GM21619 (cell line): ENCODE data around the gene TTC21B.
A peak's percentile ranks its signal among the peaks of the same experiment; 100 is the strongest.
"Not testable (repeated sequence)": the region's sequence is repeated elsewhere in the genome, so short reads cannot be mapped to it uniquely, and the experiment has no call there.

Experiments
- ATAC-seq: cut with Tn5 transposase; IDR thresholded peaks from one replicate; pipeline ENCODE4 v1.9.1; 2021; ENCODE audit not compliant: unreplicated experiment

Gene TTC21B

GRCh38 chr2:165889158-165889557 lies 64.4 kb downstream of the TTC21B start:
- ATAC-seq, result no peak

GRCh38 chr2:165888171-165888570 lies 65.4 kb downstream of the TTC21B start:
- no peak for ATAC-seq

GRCh38 chr2:165886487-165887146 lies 67.0 kb downstream of the TTC21B start:
- no peak for ATAC-seq

GRCh38 chr2:165877565-165878550 lies 75.7 kb downstream of the TTC21B start:
- peak; percentile 56 for ATAC-seq

GRCh38 chr2:165876712-165877111 lies 76.9 kb downstream of the TTC21B start:
- no peak for ATAC-seq

GRCh38 chr2:165876269-165876668 lies 77.3 kb downstream of the TTC21B start:
- no peak for ATAC-seq

- ATAC-seq, result peak; percentile 93
Observed at GRCh38 chr2:165874445-165875039, 79.0 kb downstream of the TTC21B start.

GRCh38 chr2:165872101-165872791 lies 81.3 kb downstream of the TTC21B start:
- ATAC-seq, result no peak

GRCh38 chr2:165871025-165871424 lies 82.6 kb downstream of the TTC21B start:
- no peak for ATAC-seq

- no peak for ATAC-seq
Observed at GRCh38 chr2:165870346-165870745, 83.2 kb downstream of the TTC21B start.

GRCh38 chr2:165868211-165868610 lies 85.4 kb downstream of the TTC21B start:
- ATAC-seq, result no peak

- ATAC-seq, result no peak
Observed at GRCh38 chr2:165864296-165864695, 89.3 kb downstream of the TTC21B start.

GRCh38 chr2:165863810-165864261 lies 89.7 kb downstream of the TTC21B start:
- ATAC-seq, result peak; percentile 77

- ATAC-seq, result not testable (repeated sequence)
Observed at GRCh38 chr2:165861083-165861482, 92.5 kb downstream of the TTC21B start.

GRCh38 chr2:165859723-165860122 lies 93.9 kb downstream of the TTC21B start:
- ATAC-seq, result not testable (repeated sequence)

- no peak for ATAC-seq
Observed at GRCh38 chr2:165857876-165858275, 95.7 kb downstream of the TTC21B start.

- ATAC-seq, result no peak
Observed at GRCh38 chr2:165852394-165852793, 101.2 kb downstream of the TTC21B start.

GRCh38 chr2:165847001-165847400 lies 106.6 kb downstream of the TTC21B start:
- ATAC-seq, result no peak

- no peak for ATAC-seq
Observed at GRCh38 chr2:165846056-165846455, 107.5 kb downstream of the TTC21B start.

- no peak for ATAC-seq
Observed at GRCh38 chr2:165844216-165844615, 109.4 kb downstream of the TTC21B start.

- ATAC-seq, result no peak
Observed at GRCh38 chr2:165843351-165843750, 110.2 kb downstream of the TTC21B start.
